ENCODE measurements around the gene MYO1B. TPM values are rescaled to one million over a fixed set of nuclear protein-coding genes. Genes with fewer than 3 reads are reported as not detected.

Gene MYO1B
- total and polyA plus RNA-seq, 10 of the 15 experiments (the other 5 are each of a cell fraction or from before 2014, with no cell fraction given) = 0.10 to 4.2 (median 1.6) TPM

- ATAC-seq (no peak), DNase-seq (ENCODE audit: low read depth, low spot score) (no peak), FAIRE-seq (no peak)
- ChIA-PET RAD21 (ENCODE audit: unreplicated experiment) (no interaction called here), POLR2A (interaction anchor here (0.6 kb wide), 2 partner anchors 427 to 761 kb away, joined by 3 to 6 read pairs; no protein-coding TSS in a partner anchor), CTCF (no interaction called here), SMC1A (ENCODE audit: uncharacterized antibody, unreplicated experiment) (no interaction called here)
- H2AFZ ChIP-seq (ENCODE audit: control insufficient read depth, low read depth, low read length) = no peak overlapping the region
- WGBS (ENCODE audit: insufficient coverage, insufficient replicate concordance, low lambda C conversion rate, missing lambda C conversion rate) = 58% methylated on average over 5 of the region's 5 CpGs
- no peak overlapping the region for H3K4me2 ChIP-seq (ENCODE audit: control insufficient read depth, insufficient read depth)
- no peak overlapping the region for H3K27ac ChIP-seq (ENCODE audit: control insufficient read depth, insufficient read depth)
- H3K4me3 ChIP-seq = no peak overlapping the region
- H3K9me3 ChIP-seq (replicated peaks; ENCODE audit: control insufficient read depth, insufficient read depth, low read length) = no peaks in the 10 kb centered on the region
- no peaks in the 10 kb centered on the region for H3K36me3 ChIP-seq (ENCODE audit: control insufficient read depth in 2 of 2, insufficient read depth in 2 of 2, low read length in 1 of 2)
- H3K79me2 ChIP-seq (ENCODE audit: control insufficient read depth, insufficient read depth, low read length) = no peaks in the 10 kb centered on the region
- H3K9ac ChIP-seq (ENCODE audit: control insufficient read depth, insufficient read depth, low read length) = no peak overlapping the region
- H4K20me1 ChIP-seq (ENCODE audit: control insufficient read depth, insufficient read depth) = no peaks in the 10 kb centered on the region; the same call in 1 of the 2 replicates
- BruUV-seq (replicated peaks) = no TSS peak
- intact Hi-C loops (cut with micrococcal nuclease; ENCODE audit: unreplicated experiment) = no loop called here
- H3K4me1 ChIP-seq (ENCODE audit: control insufficient read depth, insufficient read depth, low read length) = no peaks in the 10 kb centered on the region
- no peak for TF ChIP-seq SP1 (IDR thresholded peaks at IDR 0.05; ENCODE audit: low read depth, low read length)
- no peak for TF ChIP-seq ZNF217 (IDR thresholded peaks at IDR 0.05)
- TF ChIP-seq PAX5 (IDR thresholded peaks at IDR 0.05; ENCODE audit: borderline replicate concordance, low read depth, low read length) = no peak
- TF ChIP-seq CREM (IDR thresholded peaks at IDR 0.05; ENCODE audit: low read depth) = no peak
- TF ChIP-seq KDM1A (IDR thresholded peaks at IDR 0.05; ENCODE audit: borderline replicate concordance) = no peak
- in situ Hi-C loops (cut with MboI) = no loop called here
- H3K27me3 ChIP-seq (replicated peaks in 1 of 2; ENCODE audit: control insufficient read depth in 2 of 2, insufficient read depth in 2 of 2, low read length in 1 of 2) = no peaks in the 10 kb centered on the region; a peak in 2 of 4 replicates
These were observed 17.2 kb downstream of the MYO1B start for GRCh38 chr2:191262436-191262835.

GRCh38 chr2:191263050-191263449, 17.8 kb downstream of the MYO1B start:
- ChIA-PET CTCF (no interaction called here), SMC1A (ENCODE audit: uncharacterized antibody, unreplicated experiment) (no interaction called here), RAD21 (ENCODE audit: unreplicated experiment) (no interaction called here), POLR2A (interaction anchor here (0.6 kb wide), 2 partner anchors 427 to 761 kb away, joined by 3 to 6 read pairs; no protein-coding TSS in a partner anchor)
- FAIRE-seq (no peak), DNase-seq (ENCODE audit: low read depth, low spot score) (no peak), ATAC-seq (no peak)
- Histone ChIP-seq H3K4me1 (ENCODE audit: control insufficient read depth, insufficient read depth, low read length) (no peaks in the 10 kb centered on the region), H2AFZ (ENCODE audit: control insufficient read depth, low read depth, low read length) (no peak overlapping the region), H3K79me2 (ENCODE audit: control insufficient read depth, insufficient read depth, low read length) (no peaks in the 10 kb centered on the region), H3K36me3 (ENCODE audit: control insufficient read depth in 2 of 2, insufficient read depth in 2 of 2, low read length in 1 of 2) (no peaks in the 10 kb centered on the region), H3K4me2 (ENCODE audit: control insufficient read depth, insufficient read depth) (no peak overlapping the region), H3K9ac (ENCODE audit: control insufficient read depth, insufficient read depth, low read length) (no peak overlapping the region), H3K27me3 (replicated peaks in 1 of 2; ENCODE audit: control insufficient read depth in 2 of 2, insufficient read depth in 2 of 2, low read length in 1 of 2) (no peaks in the 10 kb centered on the region; a peak in 2 of 4 replicates), H3K27ac (ENCODE audit: control insufficient read depth, insufficient read depth) (no peak overlapping the region), H4K20me1 (ENCODE audit: control insufficient read depth, insufficient read depth) (no peaks in the 10 kb centered on the region; the same call in 1 of the 2 replicates), H3K9me3 (replicated peaks; ENCODE audit: control insufficient read depth, insufficient read depth, low read length) (no peaks in the 10 kb centered on the region), H3K4me3 (no peak overlapping the region)
- intact Hi-C loops (cut with micrococcal nuclease; ENCODE audit: unreplicated experiment) (no loop called here), in situ Hi-C loops (cut with MboI) (no loop called here)
- WGBS (ENCODE audit: insufficient coverage, insufficient replicate concordance, low lambda C conversion rate, missing lambda C conversion rate) = 2% methylated on average over 2 of the region's 2 CpGs
- no TSS peak for BruUV-seq (replicated peaks)
- TF ChIP-seq FOXK2 (IDR thresholded peaks at IDR 0.05) (no peak), POLR2AphosphoS5 (IDR thresholded peaks at IDR 0.05; ENCODE audit: low read length) (no peak), ATF7 (IDR thresholded peaks at IDR 0.05; ENCODE audit: low read depth) (no peak), ZZZ3 (IDR thresholded peaks at IDR 0.05; ENCODE audit: control insufficient read depth, insufficient read length, low read depth) (no peak), MXI1 (IDR thresholded peaks at IDR 0.05; ENCODE audit: low read depth, low read length) (no peak), PAX8 (IDR thresholded peaks at IDR 0.05) (no peak), ZNF274 (IDR thresholded peaks at IDR 0.05; ENCODE audit: insufficient read depth, insufficient read length) (no peak), FOS (IDR thresholded peaks at IDR 0.05; ENCODE audit: borderline replicate concordance, extremely low read depth, insufficient read length) (no peak)
- TF ChIP-seq, protein P1, sequence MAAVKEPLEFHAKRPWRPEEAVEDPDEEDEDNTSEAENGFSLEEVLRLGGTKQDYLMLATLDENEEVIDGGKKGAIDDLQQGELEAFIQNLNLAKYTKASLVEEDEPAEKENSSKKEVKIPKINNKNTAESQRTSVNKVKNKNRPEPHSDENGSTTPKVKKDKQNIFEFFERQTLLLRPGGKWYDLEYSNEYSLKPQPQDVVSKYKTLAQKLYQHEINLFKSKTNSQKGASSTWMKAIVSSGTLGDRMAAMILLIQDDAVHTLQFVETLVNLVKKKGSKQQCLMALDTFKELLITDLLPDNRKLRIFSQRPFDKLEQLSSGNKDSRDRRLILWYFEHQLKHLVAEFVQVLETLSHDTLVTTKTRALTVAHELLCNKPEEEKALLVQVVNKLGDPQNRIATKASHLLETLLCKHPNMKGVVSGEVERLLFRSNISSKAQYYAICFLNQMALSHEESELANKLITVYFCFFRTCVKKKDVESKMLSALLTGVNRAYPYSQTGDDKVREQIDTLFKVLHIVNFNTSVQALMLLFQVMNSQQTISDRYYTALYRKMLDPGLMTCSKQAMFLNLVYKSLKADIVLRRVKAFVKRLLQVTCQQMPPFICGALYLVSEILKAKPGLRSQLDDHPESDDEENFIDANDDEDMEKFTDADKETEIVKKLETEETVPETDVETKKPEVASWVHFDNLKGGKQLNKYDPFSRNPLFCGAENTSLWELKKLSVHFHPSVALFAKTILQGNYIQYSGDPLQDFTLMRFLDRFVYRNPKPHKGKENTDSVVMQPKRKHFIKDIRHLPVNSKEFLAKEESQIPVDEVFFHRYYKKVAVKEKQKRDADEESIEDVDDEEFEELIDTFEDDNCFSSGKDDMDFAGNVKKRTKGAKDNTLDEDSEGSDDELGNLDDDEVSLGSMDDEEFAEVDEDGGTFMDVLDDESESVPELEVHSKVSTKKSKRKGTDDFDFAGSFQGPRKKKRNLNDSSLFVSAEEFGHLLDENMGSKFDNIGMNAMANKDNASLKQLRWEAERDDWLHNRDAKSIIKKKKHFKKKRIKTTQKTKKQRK (IDR thresholded peaks at IDR 0.05; ENCODE audit: low read depth, low read length) = no peak
- TF ChIP-seq, protein P2, sequence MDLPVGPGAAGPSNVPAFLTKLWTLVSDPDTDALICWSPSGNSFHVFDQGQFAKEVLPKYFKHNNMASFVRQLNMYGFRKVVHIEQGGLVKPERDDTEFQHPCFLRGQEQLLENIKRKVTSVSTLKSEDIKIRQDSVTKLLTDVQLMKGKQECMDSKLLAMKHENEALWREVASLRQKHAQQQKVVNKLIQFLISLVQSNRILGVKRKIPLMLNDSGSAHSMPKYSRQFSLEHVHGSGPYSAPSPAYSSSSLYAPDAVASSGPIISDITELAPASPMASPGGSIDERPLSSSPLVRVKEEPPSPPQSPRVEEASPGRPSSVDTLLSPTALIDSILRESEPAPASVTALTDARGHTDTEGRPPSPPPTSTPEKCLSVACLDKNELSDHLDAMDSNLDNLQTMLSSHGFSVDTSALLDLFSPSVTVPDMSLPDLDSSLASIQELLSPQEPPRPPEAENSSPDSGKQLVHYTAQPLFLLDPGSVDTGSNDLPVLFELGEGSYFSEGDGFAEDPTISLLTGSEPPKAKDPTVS (IDR thresholded peaks at IDR 0.05; ENCODE audit: low read depth, low read length) = no peak

Data from GM12878 (cell line).